Left renal cortex interstitium (tissue), 4 donors: ENCODE results near the gene NR4A1. TPM values are rescaled to one million over a fixed set of nuclear protein-coding genes. Genes with fewer than 3 reads are reported as not detected.

ENCODE experiments used
- DNase-seq, 4 donors: peaks; one replicate each; pipeline ENCODE4 v3.0.0-alpha.2; 2013; ENCODE audit warnings: low read depth in 4 of 4, low spot score in 2 of 4, missing footprints in 1 of 4
- polyA plus RNA-seq, 4 donors: library from polyadenylated mRNA; unstranded; fragments of 120-200 nt; gene quantifications; one replicate each; pipeline ENCODE4 v1.2.1, GENCODE V29; 2013; ENCODE audit not compliant: insufficient read length in 4 of 4

Gene NR4A1
- polyA plus RNA-seq, 4 donors, result 8.9 to 40.7 (median 18.3) TPM

DNA sequence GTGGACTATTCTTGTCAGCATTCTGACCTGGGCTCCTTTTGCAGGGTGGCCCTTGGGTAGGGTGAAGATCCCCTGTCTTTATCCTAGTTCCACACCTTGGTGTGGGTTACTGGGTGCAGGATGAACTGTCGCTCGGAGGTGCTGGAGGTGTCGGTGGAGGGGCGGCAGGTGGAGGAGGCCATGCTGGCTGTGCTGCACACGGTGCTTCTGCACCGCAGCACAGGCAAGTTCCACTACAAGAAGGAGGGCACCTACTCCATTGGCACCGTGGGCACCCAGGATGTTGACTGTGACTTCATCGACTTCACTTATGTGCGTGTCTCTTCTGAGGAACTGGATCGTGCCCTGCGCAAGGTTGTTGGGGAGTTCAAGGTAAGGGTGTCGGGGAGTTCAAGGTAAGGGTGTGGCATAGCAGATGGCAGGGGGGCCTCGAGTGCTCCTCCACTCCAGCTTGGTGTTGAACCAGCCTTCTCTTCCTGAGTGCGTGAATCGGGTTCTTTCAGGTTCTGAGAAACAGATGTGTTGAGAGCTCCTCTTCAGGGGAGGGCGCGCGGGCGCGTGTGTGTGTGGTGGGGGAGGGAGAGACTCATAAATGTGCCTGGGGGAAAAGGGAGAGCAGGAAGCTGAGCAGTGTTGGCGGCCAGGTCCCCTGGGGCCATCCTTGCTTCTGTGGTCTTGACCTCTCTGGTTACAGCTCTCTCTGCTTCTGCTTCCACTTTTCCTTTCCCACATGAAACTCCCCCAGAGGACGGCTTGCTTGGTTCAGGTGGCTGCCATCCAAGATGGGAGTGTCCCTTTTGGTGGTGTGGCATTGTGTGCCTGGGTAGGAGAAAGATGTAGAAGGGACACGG is 22.5 kb downstream of the NR4A1 start:
- no peak for DNase-seq

DNA sequence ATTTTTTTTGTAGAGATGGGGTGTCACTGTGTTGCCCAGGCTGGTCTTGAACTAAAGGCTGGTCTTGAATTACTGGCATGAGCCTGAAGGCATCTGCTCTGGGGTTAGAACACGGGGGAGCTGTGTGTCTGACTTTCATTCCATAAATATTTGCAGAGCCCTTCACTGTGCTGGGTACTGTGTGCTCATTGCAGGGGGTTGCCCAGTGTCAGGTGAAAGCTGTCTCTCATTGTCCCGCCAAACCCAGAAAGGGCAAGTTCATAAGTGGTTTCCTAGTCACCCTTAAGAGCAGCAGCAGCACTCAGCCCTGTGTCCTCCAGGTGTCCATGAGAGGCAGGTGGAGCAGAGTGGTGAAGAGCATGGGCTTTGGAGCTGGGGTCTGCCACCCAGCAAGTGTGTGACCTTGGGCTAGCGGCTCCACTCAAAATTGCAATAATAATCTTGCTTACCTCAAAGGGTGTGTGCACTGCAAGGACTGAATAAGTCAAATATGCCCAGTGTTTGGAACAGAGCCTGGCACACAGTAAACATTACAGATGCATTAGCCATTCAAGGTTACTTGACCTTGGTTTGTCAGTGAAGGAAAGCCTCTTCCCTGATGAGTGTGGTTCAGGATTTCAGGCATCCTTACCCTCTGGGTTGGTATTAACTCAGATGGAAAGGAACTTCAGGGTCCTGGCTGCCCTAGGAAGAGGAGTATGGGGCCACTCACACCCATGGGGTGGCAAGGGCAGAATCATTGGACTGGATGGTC is 23.9 kb downstream of the NR4A1 start:
- no peak for DNase-seq

DNA sequence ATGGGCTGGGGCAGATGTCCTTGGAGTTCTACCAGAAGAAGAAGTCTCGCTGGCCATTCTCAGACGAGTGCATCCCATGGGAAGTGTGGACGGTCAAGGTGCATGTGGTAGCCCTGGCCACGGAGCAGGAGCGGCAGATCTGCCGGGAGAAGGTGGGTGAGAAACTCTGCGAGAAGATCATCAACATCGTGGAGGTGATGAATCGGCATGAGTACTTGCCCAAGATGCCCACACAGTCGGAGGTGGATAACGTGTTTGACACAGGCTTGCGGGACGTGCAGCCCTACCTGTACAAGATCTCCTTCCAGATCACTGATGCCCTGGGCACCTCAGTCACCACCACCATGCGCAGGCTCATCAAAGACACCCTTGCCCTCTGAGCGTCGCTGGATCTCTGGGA is 25.6 kb downstream of the NR4A1 start:
- no peak for DNase-seq

DNA sequence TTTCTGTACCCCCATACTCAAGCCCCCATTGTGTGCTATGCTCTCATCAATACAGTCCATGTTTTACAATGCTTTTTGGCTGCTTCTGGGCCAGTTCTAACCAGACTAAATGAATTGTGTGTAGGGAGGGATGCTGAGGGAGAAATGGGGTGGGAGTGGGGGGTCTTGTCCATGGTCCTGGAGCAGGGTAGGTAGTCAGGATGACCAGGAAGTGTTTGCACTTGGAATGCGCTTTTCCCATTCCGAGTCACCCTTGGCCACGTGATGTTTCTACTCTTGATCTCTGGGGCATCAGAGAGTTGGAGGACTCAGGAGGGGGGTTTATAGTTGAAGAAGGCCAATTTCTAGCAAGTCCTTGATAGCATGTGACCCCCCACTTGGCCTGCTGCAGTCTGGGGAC is 27.0 kb downstream of the NR4A1 start:
- no peak for DNase-seq

DNA sequence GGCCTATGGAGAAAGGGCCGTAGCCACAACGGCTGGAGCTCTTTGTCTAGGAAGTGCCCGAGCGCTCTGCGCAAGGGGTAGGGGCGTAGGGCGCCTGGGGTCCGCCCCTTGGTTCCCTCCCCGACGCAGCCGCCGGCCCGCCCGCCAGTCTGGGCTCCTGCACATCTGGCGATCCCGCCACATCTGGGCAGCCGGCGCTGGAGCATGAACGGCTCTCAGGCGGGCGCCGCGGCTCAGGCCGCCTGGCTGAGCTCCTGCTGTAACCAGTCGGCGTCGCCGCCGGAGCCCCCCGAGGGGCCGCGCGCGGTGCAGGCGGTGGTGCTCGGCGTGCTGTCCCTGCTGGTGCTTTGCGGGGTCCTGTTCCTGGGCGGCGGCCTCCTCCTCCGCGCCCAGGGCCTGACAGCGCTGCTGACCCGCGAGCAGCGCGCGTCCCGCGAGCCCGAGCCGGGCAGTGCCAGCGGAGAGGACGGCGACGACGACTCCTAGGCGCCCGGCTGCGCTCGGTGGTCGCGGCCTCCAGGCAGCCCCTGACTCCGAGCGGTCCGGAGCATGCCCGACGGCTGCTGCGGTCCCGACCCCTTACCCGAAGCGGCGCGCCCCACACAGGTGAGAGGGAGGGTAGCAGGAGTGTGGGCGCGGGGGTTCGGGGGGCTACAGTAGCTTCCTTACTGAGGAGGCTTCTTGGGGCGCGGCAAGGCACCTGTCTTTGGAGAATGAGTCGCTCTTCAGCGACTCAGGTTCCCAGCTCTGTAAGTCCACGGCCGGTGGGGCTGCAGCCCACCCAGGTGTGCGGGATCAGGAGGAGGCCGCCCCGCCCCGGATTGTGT is 28.5 kb downstream of the NR4A1 start, which contains the start of gene SMIM41:
Gene SMIM41, plus strand, starts transcription at position 129 of the 827 bp plus-strand sequence. Its CDS starts 76 bp downstream, at position 205.
- no peak for DNase-seq

DNA sequence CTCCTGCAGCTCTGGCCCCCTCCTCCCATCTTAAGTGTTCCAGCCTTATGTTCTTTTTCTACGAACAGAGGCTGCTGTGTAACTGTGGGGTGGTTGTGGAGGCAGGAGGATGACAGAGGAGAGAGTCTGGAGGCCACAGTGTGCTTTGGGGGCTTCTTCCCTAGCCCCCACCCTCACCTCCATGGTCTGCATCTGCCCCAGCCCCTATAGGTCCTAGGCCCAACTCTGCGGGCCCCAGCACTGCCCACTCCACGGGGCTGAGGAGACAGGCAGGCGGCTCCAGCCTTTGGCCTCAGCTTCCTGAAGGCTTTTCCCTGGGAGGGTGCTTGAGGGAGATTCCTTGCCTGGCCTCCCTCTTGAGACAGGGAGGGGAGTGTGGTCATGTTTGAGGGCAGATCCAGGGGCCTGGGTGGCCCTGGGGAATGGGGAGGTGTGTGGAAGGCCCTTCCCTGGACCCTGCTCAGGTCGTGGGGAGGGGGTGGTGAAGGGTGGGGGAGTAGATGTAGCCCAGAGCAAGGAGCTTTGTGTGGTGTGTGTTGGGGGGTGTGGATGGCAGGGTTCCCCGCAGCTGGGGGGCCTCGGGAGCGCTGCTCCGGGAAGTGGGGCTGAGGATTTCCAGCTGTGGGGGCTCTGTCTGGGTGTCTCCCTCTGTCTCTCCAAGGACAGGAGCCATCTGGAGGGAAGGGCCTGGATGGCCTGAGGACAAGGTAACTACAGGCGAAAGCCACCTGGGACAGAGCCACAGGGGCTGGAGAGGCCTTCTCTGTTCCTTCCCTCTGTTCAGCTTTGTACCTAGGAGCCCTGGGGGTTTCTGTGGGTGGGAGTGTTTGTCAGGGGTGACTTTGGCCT is 29.4 kb downstream of the NR4A1 start:
- no peak for DNase-seq

DNA sequence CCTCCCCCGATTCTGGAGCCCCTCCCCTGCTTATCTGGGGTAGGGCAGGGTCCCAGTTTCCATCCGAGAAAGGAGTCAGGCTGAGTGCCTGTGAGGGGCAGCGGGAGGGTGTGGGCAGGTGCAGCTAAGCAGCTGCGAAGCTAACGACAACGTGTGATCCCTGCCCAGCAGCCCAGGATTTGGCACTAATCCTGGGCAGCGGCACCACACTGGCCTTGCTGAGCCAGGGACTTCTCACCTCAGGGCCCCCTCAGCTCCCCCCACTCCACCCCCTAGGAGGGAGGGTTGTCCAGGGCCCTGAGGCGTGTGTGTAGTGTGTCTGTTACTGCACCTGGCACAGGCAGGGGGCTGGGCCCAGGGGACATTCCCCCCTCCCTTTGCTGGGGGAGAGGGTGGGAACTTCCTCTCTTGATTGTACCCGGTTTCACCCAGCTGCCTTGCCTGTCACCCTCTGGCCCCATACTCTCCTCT is 30.1 kb downstream of the NR4A1 start:
- DNase-seq, result no peak

DNA sequence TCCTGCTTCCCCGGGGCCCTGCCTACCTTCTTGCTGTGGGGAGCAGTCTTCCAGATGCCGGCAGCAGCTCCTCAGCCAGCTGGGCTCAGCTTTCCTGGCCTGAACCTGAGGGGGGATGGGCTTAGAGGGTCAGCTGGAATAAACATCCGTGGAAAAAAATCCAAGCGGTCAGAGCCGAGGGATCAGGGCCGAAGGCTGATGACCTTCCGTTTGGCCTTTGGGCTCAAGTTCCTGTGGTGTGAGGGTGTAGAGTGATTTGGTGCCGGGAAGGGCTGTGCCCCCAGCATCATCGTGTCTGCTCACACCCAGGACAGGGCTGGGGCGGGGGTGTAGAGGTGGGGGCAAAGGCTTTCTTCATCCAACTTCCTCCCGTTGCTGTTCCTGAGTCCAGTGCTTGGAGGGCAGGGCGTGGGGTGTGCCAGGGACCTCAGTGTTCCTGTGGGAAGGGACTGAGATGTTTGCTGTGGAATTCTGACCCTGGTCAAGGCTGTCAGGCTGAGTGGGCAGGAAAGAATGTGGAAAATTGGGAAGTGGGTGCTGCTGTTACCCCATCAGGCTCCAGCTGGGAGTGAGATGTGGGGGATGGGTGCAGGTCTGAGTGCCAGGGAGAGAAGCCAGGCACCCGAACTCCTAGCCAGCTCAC is 30.9 kb downstream of the NR4A1 start:
- DNase-seq, result no peak

DNA sequence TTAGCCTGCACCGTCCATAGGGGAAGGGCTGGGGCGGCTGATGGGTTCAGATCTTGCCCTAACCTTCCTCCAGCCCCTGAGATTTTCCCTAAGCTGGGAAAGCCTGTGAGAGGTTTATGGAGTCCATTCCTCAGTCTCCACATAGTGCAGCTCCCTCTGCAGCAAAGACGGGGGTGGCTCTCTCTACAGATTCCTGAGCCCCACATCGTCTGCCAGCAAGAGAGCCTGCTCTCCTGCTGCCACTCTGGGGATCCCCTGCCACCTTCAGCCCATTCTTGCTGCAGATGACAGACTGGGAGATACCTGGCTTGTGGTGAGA is 31.4 kb downstream of the NR4A1 start:
- DNase-seq, result no peak

DNA sequence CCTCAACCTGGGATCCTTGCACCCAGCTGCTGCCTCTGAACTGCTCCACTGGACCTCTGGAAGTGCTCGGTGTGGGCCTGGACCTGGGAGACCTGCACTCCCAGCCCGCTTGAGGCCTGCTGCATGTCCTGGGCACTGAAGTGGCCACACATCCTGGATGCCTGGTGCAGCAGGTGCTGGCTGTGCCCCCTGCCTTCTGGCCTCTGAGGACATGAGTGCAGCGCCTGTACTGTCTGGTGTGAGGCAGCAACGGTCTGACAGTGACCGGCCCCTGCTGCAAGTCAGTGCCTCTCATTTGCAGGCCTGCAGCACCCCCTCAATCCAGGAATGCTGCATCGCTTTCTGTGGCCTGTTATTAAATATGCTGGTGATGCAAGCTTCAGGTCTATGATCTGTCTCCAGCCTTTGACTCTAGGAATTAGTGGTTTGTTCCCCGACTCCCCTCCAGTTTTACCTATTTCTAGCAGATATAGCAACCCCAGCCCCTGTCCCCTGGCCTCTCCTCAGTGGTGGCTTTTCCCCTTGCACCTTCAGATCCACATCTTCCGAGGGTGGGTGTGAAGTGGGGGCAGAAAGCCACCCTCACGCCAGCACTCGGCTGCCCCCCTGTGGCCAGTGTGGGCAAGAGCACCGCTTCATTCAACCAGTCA is 31.9 kb downstream of the NR4A1 start:
- DNase-seq, result no peak

DNA sequence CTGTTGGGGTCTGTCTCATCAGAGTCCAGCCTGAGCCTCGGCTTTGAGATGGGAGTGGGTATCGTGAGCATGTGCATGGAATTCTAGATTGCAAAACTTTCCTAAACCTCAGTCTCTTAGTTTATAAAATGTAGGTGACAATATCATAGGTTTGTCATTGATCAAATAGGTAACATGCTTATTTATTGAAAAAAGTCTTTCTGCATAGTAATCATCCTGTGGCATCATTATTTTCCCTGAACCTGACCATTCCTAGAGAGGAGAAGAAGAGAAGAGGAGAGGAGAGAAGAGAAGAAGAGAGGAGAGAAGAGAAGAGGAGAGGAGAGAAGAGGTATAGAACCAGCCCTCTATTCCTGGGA is 32.4 kb downstream of the NR4A1 start:
- no peak for DNase-seq

DNA sequence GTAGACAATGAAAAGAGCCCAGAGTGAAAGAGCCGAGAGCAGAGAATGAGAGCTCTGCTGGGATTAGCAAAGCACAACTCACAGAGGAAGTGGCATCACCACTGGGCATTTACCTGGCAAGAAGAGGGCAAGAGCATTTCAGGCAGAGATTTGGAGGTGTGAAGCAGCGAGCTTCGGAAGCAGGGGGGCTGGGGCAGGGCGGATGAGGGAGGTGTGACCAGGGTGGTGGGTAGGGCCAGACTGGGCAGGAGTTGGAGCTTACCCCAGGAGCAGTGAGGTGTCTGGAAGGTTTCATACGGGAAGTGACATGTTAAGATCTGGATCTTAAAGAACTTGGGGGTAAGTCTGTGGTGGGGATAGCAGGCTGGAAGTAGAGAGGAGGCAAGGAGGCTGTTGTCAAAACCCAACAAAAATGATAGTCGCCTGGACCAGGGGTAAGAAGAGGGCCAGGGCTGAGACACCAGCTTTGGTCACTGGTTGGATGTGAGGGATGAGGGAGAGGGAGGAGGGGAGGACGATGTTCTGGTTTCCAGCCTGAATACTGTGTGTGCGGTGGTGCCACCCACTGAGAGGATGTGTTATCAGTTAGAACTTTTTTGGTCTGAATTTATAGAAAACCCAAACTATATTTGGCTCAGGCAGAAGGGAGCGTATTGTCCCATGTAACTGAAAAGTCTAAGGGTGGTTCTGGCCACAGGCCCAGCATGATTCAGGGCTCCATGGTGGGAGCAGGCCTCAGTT is 33.4 kb downstream of the NR4A1 start:
- DNase-seq, result no peak

DNA sequence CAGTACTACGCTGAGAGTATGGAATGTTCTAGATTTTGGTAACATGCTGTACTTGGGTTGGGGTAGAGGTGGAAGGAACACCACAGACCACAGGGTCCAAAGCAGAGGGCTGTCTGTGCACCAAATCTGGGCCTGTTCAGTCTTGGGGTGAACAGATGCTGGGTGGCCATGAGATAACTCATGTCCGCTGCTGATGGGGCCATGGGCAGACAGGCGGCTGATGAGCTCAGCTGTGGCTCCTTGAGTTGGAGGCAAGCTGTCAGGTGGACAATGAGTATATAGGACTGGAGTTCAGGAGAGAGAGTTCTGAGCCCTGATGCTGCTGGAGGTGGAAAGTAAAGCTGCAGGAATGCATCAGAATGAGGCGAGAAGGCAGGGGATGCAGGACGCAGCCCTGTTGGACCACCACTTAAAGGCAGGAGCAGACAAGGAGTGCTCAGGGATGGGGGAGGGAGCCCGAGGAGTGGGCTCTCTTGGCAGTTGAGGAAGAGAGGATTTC is 34.5 kb downstream of the NR4A1 start:
- no peak for DNase-seq

DNA sequence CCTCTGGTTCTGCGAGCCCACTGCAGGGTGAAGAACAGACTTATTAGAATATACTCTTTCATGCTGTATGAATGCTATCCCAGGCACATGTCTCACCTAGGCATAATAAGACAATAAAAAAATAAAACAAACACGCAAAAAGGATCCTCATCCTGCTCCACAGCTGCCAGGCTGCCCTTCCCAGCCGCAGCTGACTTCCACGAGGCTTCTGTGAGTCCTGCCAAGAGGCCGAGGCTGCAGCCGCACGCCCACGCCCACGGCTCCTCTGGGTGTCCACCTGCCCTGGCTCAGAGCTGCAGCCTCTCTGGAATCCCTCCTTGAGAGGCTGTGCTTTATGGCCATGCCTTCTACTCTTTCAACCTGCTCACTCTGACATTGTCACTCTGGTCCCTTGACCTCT is 35.1 kb downstream of the NR4A1 start:
- no peak for DNase-seq

DNA sequence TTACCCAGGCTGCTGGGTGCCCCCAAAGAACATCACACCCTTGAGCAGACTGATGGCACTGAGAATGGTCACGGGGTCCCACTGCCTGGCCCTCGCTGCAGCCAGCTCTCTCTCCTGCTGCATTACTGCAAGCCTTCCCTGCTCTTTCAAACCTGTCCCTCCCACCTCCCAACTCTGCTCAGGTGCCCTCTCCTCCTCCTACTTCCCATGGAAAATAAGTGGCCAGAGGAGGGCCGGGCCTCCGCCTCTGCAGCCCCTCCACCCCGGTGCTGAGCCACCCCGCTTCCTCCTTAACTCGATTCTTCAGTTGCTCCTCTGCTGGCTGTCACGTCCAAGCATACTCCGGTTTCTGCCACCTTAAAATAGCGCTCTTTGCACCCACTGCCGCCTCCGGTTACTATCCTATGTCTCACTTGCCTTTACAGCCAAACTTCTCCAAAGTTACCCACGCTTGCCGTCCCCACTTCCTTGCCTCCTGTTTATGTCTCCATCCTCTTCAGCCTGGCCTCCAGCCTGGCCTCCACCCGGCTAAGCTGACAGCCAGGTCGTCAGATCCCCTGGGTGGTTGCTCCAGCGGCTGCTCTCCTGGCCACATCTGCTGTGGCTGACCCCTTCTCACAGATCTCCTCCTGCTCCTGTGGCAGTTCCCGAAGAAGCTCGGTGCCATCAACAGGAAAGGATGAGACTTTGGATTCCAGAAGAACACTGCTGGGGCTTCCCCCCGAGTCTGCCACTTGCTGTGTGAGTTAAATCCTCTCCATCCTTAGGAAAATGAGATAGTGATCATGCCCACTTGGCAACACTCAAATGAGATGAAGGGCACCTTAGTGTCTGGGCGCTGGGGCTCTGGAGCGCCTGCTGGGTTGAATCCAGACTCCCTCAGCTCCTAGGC is 35.9 kb downstream of the NR4A1 start:
- DNase-seq, result no peak

DNA sequence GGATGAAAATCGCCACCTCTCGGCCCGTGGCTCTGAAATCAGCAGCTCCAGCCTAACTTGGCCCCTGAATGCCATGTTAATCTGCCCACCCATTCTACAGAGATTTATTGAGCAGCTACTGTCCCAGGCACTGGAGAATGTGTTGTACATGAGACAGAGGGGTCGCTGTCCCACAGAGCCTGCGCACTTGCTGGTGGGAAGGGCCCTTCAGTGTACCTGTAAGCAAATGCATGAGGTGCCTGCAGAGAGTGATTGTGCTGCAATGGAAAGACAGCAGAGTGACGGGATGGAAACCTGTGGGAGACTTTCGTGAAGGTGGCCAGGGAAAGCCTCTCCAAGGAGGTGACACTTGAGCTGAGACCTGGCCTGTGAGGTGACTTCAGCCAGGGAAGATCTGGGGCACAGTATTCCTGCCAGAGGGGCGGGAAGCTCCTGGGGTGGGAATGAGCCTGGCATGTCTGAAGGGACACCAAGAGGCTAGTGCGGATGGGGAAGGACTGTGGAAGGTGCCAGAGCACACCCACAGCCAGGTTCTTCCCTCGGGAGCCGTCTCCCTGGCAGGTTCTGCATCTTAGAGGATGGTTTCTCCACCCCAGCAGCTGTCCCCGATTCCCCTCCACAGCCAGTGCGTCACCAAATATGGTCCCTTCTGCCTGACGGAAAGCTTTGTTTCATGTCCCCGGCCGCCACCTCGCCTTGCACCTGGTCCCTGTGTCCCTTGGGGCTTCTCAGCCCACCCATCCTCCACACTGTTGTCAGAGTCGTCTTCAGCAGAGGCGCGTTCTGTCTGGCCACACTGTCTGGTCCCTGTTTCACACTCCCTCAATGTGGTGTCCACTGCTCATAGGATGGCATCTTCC is 36.9 kb downstream of the NR4A1 start:
- DNase-seq, result no peak
